Hepatocyte (in vitro differentiated cells): ENCODE data around the gene NGEF.

ENCODE experiments used
- EZH2 ChIP-seq: fragments of 200-600 bp; sonication (generic); IDR thresholded peaks from 2 replicates; pipeline ENCODE4 v1.6.1; 2016; ENCODE audit warnings: antibody characterized with exemption, mild to moderate bottlenecking, borderline replicate concordance
- EZH2phosphoT487 ChIP-seq: fragments of 200-600 bp; sonication (generic); IDR thresholded peaks from one replicate; pipeline ENCODE4 v1.6.1; 2018; ENCODE audit warnings: antibody characterized with exemption, mild to moderate bottlenecking, low read depth, moderate library complexity; ENCODE audit not compliant: unreplicated experiment, severe bottlenecking
- TF ChIP-seq, protein P1 (sequence below): fragments of 200-600 bp; sonication (generic); IDR thresholded peaks from 2 replicates; pipeline ENCODE4 v1.5.1; 2016; ENCODE audit warnings: antibody characterized with exemption, mild to moderate bottlenecking; ENCODE audit not compliant: poor library complexity

DNA sequence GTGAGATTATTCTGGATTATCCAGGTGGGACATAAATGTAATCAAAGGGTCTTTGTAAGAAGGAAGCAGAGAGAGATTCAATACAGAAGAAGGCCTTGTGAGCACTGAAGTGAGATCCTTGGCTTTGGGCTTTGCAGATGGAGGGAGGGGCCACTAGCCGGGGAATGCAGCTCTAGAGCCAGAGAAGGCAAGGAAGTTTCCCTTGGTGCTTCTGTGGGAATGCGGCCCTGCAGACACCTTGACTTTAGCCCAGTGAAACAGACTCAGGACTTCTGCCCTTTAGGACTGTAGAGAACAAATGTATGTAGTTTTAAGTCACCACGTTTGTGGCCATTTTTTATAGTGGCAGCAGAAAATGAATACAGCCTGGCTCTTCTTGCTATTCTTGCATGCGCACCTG lies 27.5 kb upstream of the NGEF start:
- TF ChIP-seq, protein P1, sequence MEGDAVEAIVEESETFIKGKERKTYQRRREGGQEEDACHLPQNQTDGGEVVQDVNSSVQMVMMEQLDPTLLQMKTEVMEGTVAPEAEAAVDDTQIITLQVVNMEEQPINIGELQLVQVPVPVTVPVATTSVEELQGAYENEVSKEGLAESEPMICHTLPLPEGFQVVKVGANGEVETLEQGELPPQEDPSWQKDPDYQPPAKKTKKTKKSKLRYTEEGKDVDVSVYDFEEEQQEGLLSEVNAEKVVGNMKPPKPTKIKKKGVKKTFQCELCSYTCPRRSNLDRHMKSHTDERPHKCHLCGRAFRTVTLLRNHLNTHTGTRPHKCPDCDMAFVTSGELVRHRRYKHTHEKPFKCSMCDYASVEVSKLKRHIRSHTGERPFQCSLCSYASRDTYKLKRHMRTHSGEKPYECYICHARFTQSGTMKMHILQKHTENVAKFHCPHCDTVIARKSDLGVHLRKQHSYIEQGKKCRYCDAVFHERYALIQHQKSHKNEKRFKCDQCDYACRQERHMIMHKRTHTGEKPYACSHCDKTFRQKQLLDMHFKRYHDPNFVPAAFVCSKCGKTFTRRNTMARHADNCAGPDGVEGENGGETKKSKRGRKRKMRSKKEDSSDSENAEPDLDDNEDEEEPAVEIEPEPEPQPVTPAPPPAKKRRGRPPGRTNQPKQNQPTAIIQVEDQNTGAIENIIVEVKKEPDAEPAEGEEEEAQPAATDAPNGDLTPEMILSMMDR = no peak
- no peak for TF ChIP-seq EZH2
- no peak for TF ChIP-seq EZH2phosphoT487
